Mesenchymal stem cell (in vitro differentiated cells and primary cell): ENCODE results near the gene DNAH14.

ENCODE experiments used
- DNase-seq: peaks from one replicate; pipeline ENCODE4 v3.0.0-alpha.2; 2013
- H2AFZ ChIP-seq: one replicate; pipeline ENCODE4 v1.6.1; 2013; ENCODE audit warnings: low read depth, mild to moderate bottlenecking, control low read depth, inconsistent platforms, low read length, moderate library complexity
- H2AK5ac ChIP-seq: 2 replicates; pipeline ENCODE4 v1.6.1; 2013; ENCODE audit warnings: low read length, moderate library complexity, mild to moderate bottlenecking, inconsistent platforms; ENCODE audit not compliant: severe bottlenecking
- H2BK120ac ChIP-seq: one replicate; pipeline ENCODE4 v1.6.1; 2013; ENCODE audit warnings: low read depth, mild to moderate bottlenecking, inconsistent platforms, low read length, moderate library complexity
- H2BK12ac ChIP-seq, 2 experiments: one replicate each; pipeline ENCODE4 v1.6.1; 2013; ENCODE audit warnings: inconsistent platforms in 2 of 2, low read length in 2 of 2, mild to moderate bottlenecking in 2 of 2, moderate library complexity in 2 of 2, control low read depth in 1 of 2
- H2BK15ac ChIP-seq: one replicate; pipeline ENCODE4 v1.6.1; 2013; ENCODE audit warnings: mild to moderate bottlenecking, low read depth, inconsistent platforms; ENCODE audit not compliant: poor library complexity, severe bottlenecking
- H2BK5ac ChIP-seq: 2 replicates; pipeline ENCODE4 v1.6.1; 2013; ENCODE audit warnings: low read depth, mild to moderate bottlenecking, low read length, control low read depth, inconsistent platforms; ENCODE audit not compliant: poor library complexity, severe bottlenecking
- H3K14ac ChIP-seq, 2 experiments: one replicate each; pipeline ENCODE4 v1.6.1; 2013; ENCODE audit warnings: inconsistent platforms in 2 of 2, low read length in 2 of 2, control low read depth in 1 of 2, mild to moderate bottlenecking in 1 of 2, moderate library complexity in 1 of 2
- H3K18ac ChIP-seq, 2 experiments: one replicate each; pipeline ENCODE4 v1.6.1; 2013; ENCODE audit warnings: inconsistent platforms in 2 of 2, low read length in 2 of 2, control low read depth in 1 of 2, low read depth in 1 of 2, mild to moderate bottlenecking in 1 of 2
- H3K23ac ChIP-seq, 2 experiments: one replicate each; pipeline ENCODE4 v1.6.1; 2013; ENCODE audit warnings: inconsistent platforms in 2 of 2, low read length in 2 of 2, mild to moderate bottlenecking in 2 of 2, moderate library complexity in 2 of 2, control low read depth in 1 of 2
- H3K27ac ChIP-seq: 2 replicates; pipeline ENCODE4 v1.5.1; 2013; ENCODE audit warnings: mild to moderate bottlenecking, moderate library complexity, low read length, control low read depth, inconsistent platforms; ENCODE audit not compliant: poor library complexity, severe bottlenecking
- H3K27me3 ChIP-seq, 2 experiments: 2 replicates each; pipeline versions ENCODE4 v1.6.1 to v1.7.0; 2013; ENCODE audit warnings: low read length in 2 of 2, mild to moderate bottlenecking in 2 of 2, moderate library complexity in 2 of 2, control low read depth in 1 of 2, inconsistent platforms in 1 of 2; ENCODE audit not compliant: control insufficient read depth in 1 of 2, insufficient read depth in 1 of 2
- H3K36me3 ChIP-seq, 2 experiments: 2 replicates each; pipeline versions ENCODE4 v1.6.1 to v1.7.0; 2013; ENCODE audit warnings: low read length in 2 of 2, control low read depth in 1 of 2, inconsistent platforms in 1 of 2, low read depth in 1 of 2, mild to moderate bottlenecking in 1 of 2; ENCODE audit not compliant: insufficient read depth in 2 of 2, control insufficient read depth in 1 of 2
- H3K4ac ChIP-seq, 2 experiments: one replicate each; pipeline ENCODE4 v1.6.1; 2013; ENCODE audit warnings: inconsistent platforms in 2 of 2, low read length in 2 of 2, mild to moderate bottlenecking in 2 of 2, moderate library complexity in 2 of 2, control low read depth in 1 of 2, low read depth in 1 of 2
- H3K4me1 ChIP-seq: 2 replicates; pipeline ENCODE4 v1.6.1; 2013; ENCODE audit warnings: low read depth, low read length, control low read depth; ENCODE audit not compliant: control insufficient read depth, insufficient read depth
- H3K4me2 ChIP-seq: 2 replicates; pipeline ENCODE4 v1.6.1; 2013; ENCODE audit warnings: low read length, mild to moderate bottlenecking, inconsistent platforms; ENCODE audit not compliant: poor library complexity, severe bottlenecking
- H3K4me3 ChIP-seq, 2 experiments: 2 replicates each; pipeline versions ENCODE4 v1.5.1 to v1.7.0; 2013; ENCODE audit warnings: low read length in 2 of 2, mild to moderate bottlenecking in 2 of 2, control low read depth in 1 of 2, low read depth in 1 of 2; ENCODE audit not compliant: insufficient read depth in 1 of 2
- H3K79me1 ChIP-seq: replicated peaks from 2 replicates; pipeline ENCODE4 v1.6.1; 2013; ENCODE audit warnings: mild to moderate bottlenecking, control low read depth, low read length, inconsistent platforms; ENCODE audit not compliant: poor library complexity, severe bottlenecking
- H3K9ac ChIP-seq: 2 replicates; pipeline ENCODE4 v1.7.0; 2013; ENCODE audit warnings: mild to moderate bottlenecking, low read length, moderate library complexity
- H3K9me3 ChIP-seq: 2 replicates; pipeline ENCODE4 v1.7.0; 2013; ENCODE audit warnings: mild to moderate bottlenecking, low read length; ENCODE audit not compliant: control insufficient read depth
- H4K8ac ChIP-seq: one replicate; pipeline ENCODE4 v1.6.1; 2013; ENCODE audit warnings: inconsistent platforms, mild to moderate bottlenecking, low read length, moderate library complexity
- H4K91ac ChIP-seq: one replicate; pipeline ENCODE4 v1.6.1; 2013; ENCODE audit warnings: mild to moderate bottlenecking, low read length, inconsistent platforms
- WGBS: methylation state at CpG from one replicate; pipeline ENCODE4 v1.1.7; 2013; ENCODE audit warnings: mixed read lengths; 5-methylcytosine and 5-hydroxymethylcytosine counted together

Gene DNAH14

DNA sequence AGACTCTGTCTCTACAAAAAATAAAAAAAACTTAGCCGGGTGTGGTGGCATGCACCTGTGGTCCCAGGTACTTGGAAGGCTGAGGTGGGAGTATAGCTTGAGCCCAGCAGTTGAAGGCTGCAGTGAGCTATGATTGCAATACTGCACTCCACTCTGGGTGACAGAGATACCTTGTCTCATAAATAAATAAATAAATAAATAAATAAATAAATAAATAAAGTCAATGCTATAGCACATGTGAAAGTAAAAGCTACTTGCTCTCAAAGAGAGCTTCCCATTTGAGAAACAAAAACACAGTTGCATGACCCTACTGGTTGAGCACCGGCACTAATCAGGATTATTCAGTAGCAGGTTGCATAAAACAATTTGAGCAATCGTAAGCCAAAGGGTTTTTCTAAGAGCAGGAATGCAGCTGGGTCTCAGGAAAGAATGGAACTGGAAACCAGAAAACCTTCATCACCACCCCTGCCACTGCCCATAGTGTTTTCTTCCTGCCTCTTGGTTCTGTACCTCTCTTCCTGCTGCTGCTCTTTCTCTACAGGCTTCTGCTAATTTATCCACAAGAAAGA lies 29.3 kb upstream of the DNAH14 start:
- H3K4me1 ChIP-seq: no peaks in the 10 kb centered on the region
- no peak overlapping the region for H2BK120ac ChIP-seq
- no peak for DNase-seq
- no peak overlapping the region for H3K9ac ChIP-seq
- no peak overlapping the region for H4K91ac ChIP-seq
- H3K4me3 ChIP-seq: no peak overlapping the region
- H3K18ac ChIP-seq: no peak overlapping the region
- no peak overlapping the region for H2BK15ac ChIP-seq
- H3K4me2 ChIP-seq: no peak overlapping the region
- no peaks in the 10 kb centered on the region for H3K36me3 ChIP-seq
- H4K8ac ChIP-seq: no peak overlapping the region
- no peak overlapping the region for H3K23ac ChIP-seq
- 96% methylated on average over 3 of the region's 3 CpGs for WGBS
- H3K4ac ChIP-seq: no peak overlapping the region
- H3K27ac ChIP-seq: no peak overlapping the region
- no peak overlapping the region for H2BK5ac ChIP-seq
- peaks cover 0 to 24% of the 10 kb centered on the region in 2 experiments for H3K27me3 ChIP-seq
- no peak overlapping the region for H2AK5ac ChIP-seq
- no peaks in the 10 kb centered on the region for H3K9me3 ChIP-seq
- H2BK12ac ChIP-seq: no peak overlapping the region
- H3K79me1 ChIP-seq: no peaks in the 10 kb centered on the region
- no peak overlapping the region for H3K14ac ChIP-seq
- H2AFZ ChIP-seq: no peak overlapping the region

DNA sequence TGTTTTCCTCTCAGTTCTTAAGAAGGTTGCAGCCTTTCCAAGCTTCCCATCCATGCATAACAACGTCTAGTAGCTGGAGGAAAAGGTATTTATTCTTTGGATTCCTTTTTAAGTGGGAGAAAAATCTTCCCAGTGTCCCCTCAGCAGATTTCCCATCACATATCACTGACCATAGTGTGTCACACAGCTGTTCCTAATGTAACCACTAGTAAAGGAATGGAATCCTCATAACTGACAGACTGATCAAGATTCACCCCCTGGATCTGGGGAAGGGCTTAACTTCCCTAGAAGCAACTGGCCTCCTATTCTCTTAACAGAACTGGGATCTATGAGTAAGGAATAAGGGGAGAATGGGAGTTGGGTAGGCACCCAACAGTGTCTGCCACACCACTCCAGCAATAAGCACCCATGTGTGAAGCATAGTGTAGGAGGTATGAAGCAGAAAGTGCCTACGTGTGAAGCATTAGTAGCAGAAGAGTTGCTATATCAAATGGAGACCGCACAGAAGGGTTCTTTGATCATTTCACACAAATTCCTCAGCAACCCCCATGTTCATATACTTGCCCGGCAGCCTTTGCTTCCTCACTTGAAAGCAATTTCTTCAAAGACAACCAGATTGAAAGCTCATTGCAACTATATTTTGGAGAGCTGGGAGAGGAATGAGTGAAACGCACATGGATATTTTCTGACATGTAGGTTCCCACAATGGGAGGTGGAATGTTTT lies 28.2 kb upstream of the DNAH14 start:
- no peak overlapping the region for H2AFZ ChIP-seq
- no peak overlapping the region for H2BK120ac ChIP-seq
- 100% methylated on average over 1 of the region's 5 CpGs for WGBS
- DNase-seq: no peak
- H4K91ac ChIP-seq: no peak overlapping the region
- H3K9ac ChIP-seq: no peak overlapping the region
- no peak overlapping the region for H2BK12ac ChIP-seq
- H3K79me1 ChIP-seq: no peaks in the 10 kb centered on the region
- H3K4ac ChIP-seq: no peak overlapping the region
- no peak overlapping the region for H3K23ac ChIP-seq
- H3K36me3 ChIP-seq: no peaks in the 10 kb centered on the region
- H3K27ac ChIP-seq: no peak overlapping the region
- no peak overlapping the region for H4K8ac ChIP-seq
- no peak overlapping the region for H2BK5ac ChIP-seq
- H3K18ac ChIP-seq: no peak overlapping the region
- H3K4me3 ChIP-seq: no peak overlapping the region
- no peak overlapping the region for H3K4me2 ChIP-seq
- no peak overlapping the region for H2AK5ac ChIP-seq
- H3K14ac ChIP-seq: no peak overlapping the region
- H3K9me3 ChIP-seq: no peaks in the 10 kb centered on the region
- H3K27me3 ChIP-seq: peaks cover 0 to 30% of the 10 kb centered on the region in 2 experiments
- no peaks in the 10 kb centered on the region for H3K4me1 ChIP-seq
- no peak overlapping the region for H2BK15ac ChIP-seq

DNA sequence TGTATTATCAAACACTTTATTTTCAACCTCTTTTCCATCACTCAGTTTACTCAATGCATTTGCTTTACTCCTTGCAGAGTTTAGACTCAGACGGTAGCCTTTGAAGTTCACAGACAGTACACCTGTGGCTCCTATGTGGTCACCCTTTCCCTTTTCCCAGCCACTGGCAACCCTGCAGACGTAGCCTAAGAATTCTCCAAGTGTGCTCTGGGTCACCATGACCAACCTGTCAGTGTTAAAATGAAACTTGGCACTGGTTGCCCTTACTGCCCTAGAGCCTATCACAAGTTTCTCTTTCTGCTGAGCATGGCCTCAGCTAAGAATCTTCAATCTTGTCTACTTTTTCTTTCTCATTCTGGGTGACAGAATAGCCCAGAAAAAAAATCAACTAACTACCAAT lies 25.5 kb upstream of the DNAH14 start:
- Histone ChIP-seq H4K91ac (no peak overlapping the region), H2BK120ac (no peak overlapping the region), H3K9me3 (no peaks in the 10 kb centered on the region), H3K4ac (no peak overlapping the region), H4K8ac (no peak overlapping the region), H3K14ac (no peak overlapping the region), H2BK15ac (no peak overlapping the region), H3K9ac (no peak overlapping the region), H3K18ac (no peak overlapping the region), H3K4me1 (no peaks in the 10 kb centered on the region), H2BK5ac (no peak overlapping the region), H3K27ac (no peak overlapping the region), H2BK12ac (no peak overlapping the region), H2AK5ac (no peak overlapping the region), H3K4me2 (no peak overlapping the region), H3K27me3 (peaks cover 5 to 39% of the 10 kb centered on the region in 2 experiments), H3K79me1 (no peaks in the 10 kb centered on the region), H2AFZ (no peak overlapping the region), H3K23ac (no peak overlapping the region), H3K4me3 (no peak overlapping the region), H3K36me3 (no peaks in the 10 kb centered on the region)
- no peak for DNase-seq
- 83% methylated on average over 2 of the region's 2 CpGs for WGBS

GRCh38 chr1:224906340-224906739 lies 23.1 kb upstream of the DNAH14 start:
- no peak overlapping the region for H3K4ac ChIP-seq
- no peak overlapping the region for H3K27ac ChIP-seq
- H2BK120ac ChIP-seq: no peak overlapping the region
- H3K4me1 ChIP-seq: no peaks in the 10 kb centered on the region
- no peak overlapping the region for H2AK5ac ChIP-seq
- no peak overlapping the region for H3K9ac ChIP-seq
- H4K8ac ChIP-seq: no peak overlapping the region
- no peak overlapping the region for H2BK12ac ChIP-seq
- no peak overlapping the region for H3K23ac ChIP-seq
- no peak overlapping the region for H2BK15ac ChIP-seq
- peaks cover 5 to 27% of the 10 kb centered on the region in 2 experiments for H3K27me3 ChIP-seq
- DNase-seq: no peak
- no peak overlapping the region for H2AFZ ChIP-seq
- H3K14ac ChIP-seq: no peak overlapping the region
- peak overlapping the region; percentile 12 for H3K4me2 ChIP-seq
- no peaks in the 10 kb centered on the region for H3K36me3 ChIP-seq
- H3K9me3 ChIP-seq: peaks cover 16% of the 10 kb centered on the region
- H3K79me1 ChIP-seq: no peaks in the 10 kb centered on the region
- H3K18ac ChIP-seq: no peak overlapping the region
- no peak overlapping the region for H2BK5ac ChIP-seq
- 89% methylated on average over 1 of the region's 1 CpG for WGBS
- no peak overlapping the region for H4K91ac ChIP-seq
- H3K4me3 ChIP-seq: no peak overlapping the region
